GM19397 (cell line): ENCODE data around the gene MAN2C1.
"Not testable (repeated sequence)": the region's sequence is repeated elsewhere in the genome, so short reads cannot be mapped to it uniquely, and the experiment has no call there.

Experiments used
- ATAC-seq: cut with Tn5 transposase; IDR thresholded peaks from one replicate; pipeline ENCODE4 v1.9.1; 2021; ENCODE audit warnings: mild to moderate bottlenecking, moderate library complexity; ENCODE audit not compliant: unreplicated experiment

Gene MAN2C1

GRCh38 chr15:75347222-75348033 lies 21.0 kb downstream of the MAN2C1 start:
- peak; percentile 62 for ATAC-seq

GRCh38 chr15:75346796-75347221 lies 21.6 kb downstream of the MAN2C1 start, which contains the start of gene NEIL1:
TSS of gene NEIL1 (plus strand) at chr15:75347039. CDS start at chr15:75348906, 1,867 bp downstream.
- ATAC-seq: no peak

- not testable (repeated sequence) for ATAC-seq
Measured at GRCh38 chr15:75343953-75344352, 24.5 kb downstream of the MAN2C1 start.

- ATAC-seq: no peak
Measured at GRCh38 chr15:75342221-75342620, 26.2 kb downstream of the MAN2C1 start.

- ATAC-seq: no peak
Measured at GRCh38 chr15:75339531-75340240, 28.7 kb downstream of the MAN2C1 start.

- no peak for ATAC-seq
Measured at GRCh38 chr15:75338661-75339240, 29.7 kb downstream of the MAN2C1 start.

GRCh38 chr15:75335705-75336355 lies 32.6 kb downstream of the MAN2C1 start, which contains the start of gene COMMD4:
TSS of gene COMMD4 (plus strand) at chr15:75336063. CDS start at chr15:75336090, 27 bp downstream.
- peak; percentile 57 for ATAC-seq

GRCh38 chr15:75335313-75335704 lies 33.1 kb downstream of the MAN2C1 start:
- ATAC-seq: no peak

- ATAC-seq: not testable (repeated sequence)
Measured at GRCh38 chr15:75333654-75334419, 34.6 kb downstream of the MAN2C1 start.

GRCh38 chr15:75332093-75332492 lies 36.3 kb downstream of the MAN2C1 start:
- not testable (repeated sequence) for ATAC-seq

- no peak for ATAC-seq
Measured at GRCh38 chr15:75329571-75329970, 38.8 kb downstream of the MAN2C1 start.

GRCh38 chr15:75328493-75329314 lies 39.7 kb downstream of the MAN2C1 start:
- no peak for ATAC-seq

GRCh38 chr15:75327491-75327890 lies 40.9 kb downstream of the MAN2C1 start:
- ATAC-seq: no peak

- no peak for ATAC-seq
Measured at GRCh38 chr15:75327005-75327404, 41.4 kb downstream of the MAN2C1 start.

GRCh38 chr15:75325922-75326321 lies 42.5 kb downstream of the MAN2C1 start:
- ATAC-seq: no peak

- ATAC-seq: no peak
Measured at GRCh38 chr15:75321711-75322110, 46.7 kb downstream of the MAN2C1 start.

- not testable (repeated sequence) for ATAC-seq
Measured at GRCh38 chr15:75319231-75319897, 49.0 kb downstream of the MAN2C1 start.

GRCh38 chr15:75314552-75315290 lies 53.7 kb downstream of the MAN2C1 start:
- no peak for ATAC-seq
